ENCODE data around the gene FAM83C.
"Not testable (repeated sequence)": the region's sequence is repeated elsewhere in the genome, so short reads cannot be mapped to it uniquely, and the experiment has no call there.

FAM83C gene

GRCh38 chr20:35270021-35270902 lies 22.0 kb downstream of the FAM83C start:
- CTCF ChIA-PET: interaction anchor here (0.6 to 1.3 kb wide), 3 partner anchors 8 to 167 kb away, joined by 3 to 6 read pairs (median 3); no protein-coding TSS in a partner anchor
- no peak for TF ChIP-seq ZNF384 (IDR thresholded peaks at IDR 0.05)
- DNase-seq (ENCODE audit: extremely low spot score): no peak
- POLR2A ChIA-PET: no interaction called here

DNA sequence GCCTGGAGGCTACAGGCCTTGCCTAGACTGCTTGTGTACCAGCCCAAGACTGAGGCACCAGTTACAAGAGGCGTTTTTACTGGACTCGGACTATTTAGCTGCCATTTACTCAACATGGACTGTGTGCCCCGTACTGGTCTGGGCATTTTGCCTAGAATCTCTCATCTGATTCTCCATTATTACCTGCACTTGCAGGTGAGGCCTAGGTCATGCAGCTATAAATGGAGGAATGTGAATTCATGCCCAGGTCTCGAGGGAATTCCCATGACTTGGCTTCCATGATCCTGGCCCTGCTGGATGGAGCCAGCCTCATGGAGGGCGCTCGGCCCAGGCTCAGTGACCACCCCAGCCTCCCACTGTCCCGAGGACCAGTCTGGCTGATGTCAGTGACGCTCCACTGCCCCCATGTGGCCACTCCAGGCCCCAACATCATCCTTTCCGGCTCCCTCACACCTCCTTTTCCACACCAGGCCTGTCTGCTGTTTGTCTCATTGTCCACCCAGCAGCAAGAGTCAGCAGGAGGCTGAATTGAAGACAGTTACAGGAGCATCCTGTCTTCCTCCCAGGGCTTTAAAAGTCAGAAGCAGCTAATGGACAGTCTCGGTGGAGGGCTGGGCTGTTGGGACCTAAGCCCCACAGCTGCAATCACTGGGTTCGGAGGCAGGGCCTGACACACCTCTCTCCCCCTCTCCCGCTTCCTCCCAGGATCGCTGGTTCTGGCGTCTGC lies 23.0 kb downstream of the FAM83C start:
- ChIA-PET CTCF (interaction anchor here (0.9 to 1.3 kb wide), 2 partner anchors 9 to 124 kb away, joined by 4 to 6 read pairs; partner anchors contain the start of gene MMP24OS), POLR2A (no interaction called here)
- TF ChIP-seq FOXM1 (IDR thresholded peaks at IDR 0.05; ENCODE audit: borderline replicate concordance): no peak
- TF ChIP-seq LEF1 (IDR thresholded peaks at IDR 0.05; ENCODE audit: borderline replicate concordance): no peak
- no peak for TF ChIP-seq HDGF (IDR thresholded peaks at IDR 0.05; ENCODE audit: borderline replicate concordance)
- TF ChIP-seq SUZ12 (IDR thresholded peaks at IDR 0.05): no peak
- DNase-seq (ENCODE audit: extremely low spot score): peak; percentile 81

DNA sequence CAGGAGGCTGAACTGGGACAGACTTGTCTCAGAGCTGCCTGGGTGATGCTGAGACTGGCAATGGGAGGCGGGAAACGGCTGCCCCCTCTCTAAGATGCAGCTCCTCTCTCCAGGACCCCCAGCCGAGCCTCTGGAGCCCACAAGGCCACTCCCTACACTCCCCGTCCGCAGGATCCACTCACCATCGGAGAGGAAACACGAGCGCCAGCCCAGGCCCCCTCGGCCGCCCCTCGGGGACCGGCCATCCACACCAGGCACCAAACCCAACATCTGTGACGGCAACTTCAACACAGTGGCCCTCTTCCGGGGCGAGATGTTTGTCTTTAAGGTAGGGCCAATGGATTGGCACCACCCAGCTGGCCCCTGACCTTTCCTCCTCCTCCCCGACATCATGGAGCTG lies 25.1 kb downstream of the FAM83C start:
- ChIA-PET POLR2A (no interaction called here), CTCF (interaction anchor here (0.6 kb wide), 1 partner anchor 257 kb away, joined by 4 read pairs; no protein-coding TSS in a partner anchor)
- TF ChIP-seq SP1 (IDR thresholded peaks at IDR 0.05) (no peak), FOXK2 (IDR thresholded peaks at IDR 0.05) (no peak), TARDBP (IDR thresholded peaks at IDR 0.05) (no peak), ELF4 (IDR thresholded peaks at IDR 0.05) (no peak), HDGF (IDR thresholded peaks at IDR 0.05; ENCODE audit: borderline replicate concordance) (no peak), L3MBTL2 (conservative IDR thresholded peaks at IDR 0.05) (no peak), FOXA1 (IDR thresholded peaks at IDR 0.05) (no peak), FOXM1 (IDR thresholded peaks at IDR 0.05; ENCODE audit: borderline replicate concordance) (no peak), BHLHE40 (IDR thresholded peaks at IDR 0.05; ENCODE audit: borderline replicate concordance) (no peak), PKNOX1 (IDR thresholded peaks at IDR 0.05) (no peak), LEF1 (IDR thresholded peaks at IDR 0.05; ENCODE audit: borderline replicate concordance) (no peak), ZNF384 (IDR thresholded peaks at IDR 0.05) (no peak), CTBP1 (IDR thresholded peaks at IDR 0.05; ENCODE audit: borderline replicate concordance) (no peak), ARNT (IDR thresholded peaks at IDR 0.05) (no peak), NFRKB (IDR thresholded peaks at IDR 0.05) (no peak), SUZ12 (IDR thresholded peaks at IDR 0.05) (no peak)
- DNase-seq (ENCODE audit: extremely low spot score): no peak

DNA sequence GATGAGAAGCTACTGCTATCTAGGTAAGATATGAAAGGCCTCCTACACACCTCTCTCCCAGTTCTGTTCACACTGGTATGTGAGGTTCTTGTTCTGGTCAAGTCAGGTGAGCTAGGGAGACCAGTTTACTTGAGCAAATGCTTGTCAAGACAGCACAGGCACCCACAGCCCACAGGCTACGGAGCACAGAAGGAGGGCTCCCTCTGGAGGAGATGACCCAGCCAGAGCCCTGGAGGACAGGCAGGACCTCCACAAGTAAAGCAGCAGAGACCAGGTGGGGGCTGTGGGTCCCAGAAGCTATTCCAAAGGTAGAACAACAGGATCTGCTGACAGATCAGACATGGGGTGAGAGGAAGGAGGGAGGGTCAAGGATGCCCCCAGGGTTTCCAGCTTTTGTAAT lies 27.5 kb downstream of the FAM83C start:
- DNase-seq (ENCODE audit: extremely low spot score): no peak

GRCh38 chr20:35263532-35264341 lies 28.5 kb downstream of the FAM83C start:
- TF ChIP-seq BHLHE40 (IDR thresholded peaks at IDR 0.05; ENCODE audit: borderline replicate concordance) (no peak), L3MBTL2 (conservative IDR thresholded peaks at IDR 0.05) (no peak), FOXK2 (IDR thresholded peaks at IDR 0.05) (no peak), FOXA1 (IDR thresholded peaks at IDR 0.05) (no peak), LEF1 (IDR thresholded peaks at IDR 0.05; ENCODE audit: borderline replicate concordance) (no peak), ARNT (IDR thresholded peaks at IDR 0.05) (no peak), ZNF384 (IDR thresholded peaks at IDR 0.05) (no peak), SP1 (IDR thresholded peaks at IDR 0.05) (no peak), PKNOX1 (IDR thresholded peaks at IDR 0.05) (no peak), NFRKB (IDR thresholded peaks at IDR 0.05) (no peak), SUZ12 (IDR thresholded peaks at IDR 0.05) (no peak), TARDBP (IDR thresholded peaks at IDR 0.05) (no peak), CTBP1 (IDR thresholded peaks at IDR 0.05; ENCODE audit: borderline replicate concordance) (no peak), ELF4 (IDR thresholded peaks at IDR 0.05) (no peak)
- no peak for DNase-seq (ENCODE audit: extremely low spot score)
- ChIA-PET CTCF (interaction anchor here (0.7 to 1.4 kb wide), 3 partner anchors 117 to 716 kb away, joined by 3 to 5 read pairs (median 4); no protein-coding TSS in a partner anchor), POLR2A (no interaction called here)

More for the DNA sequence above, 27.5 kb downstream of the FAM83C start:
- ChIA-PET POLR2A (no interaction called here), CTCF (interaction anchor here (1.2 to 1.4 kb wide), 2 partner anchors 118 to 120 kb away, joined by 4 to 5 read pairs; no protein-coding TSS in a partner anchor)
- no peak for TF ChIP-seq CTBP1 (IDR thresholded peaks at IDR 0.05; ENCODE audit: borderline replicate concordance)
- TF ChIP-seq NFRKB (IDR thresholded peaks at IDR 0.05): no peak
- TF ChIP-seq L3MBTL2 (conservative IDR thresholded peaks at IDR 0.05): no peak
- no peak for TF ChIP-seq SP1 (IDR thresholded peaks at IDR 0.05)
- no peak for TF ChIP-seq LEF1 (IDR thresholded peaks at IDR 0.05; ENCODE audit: borderline replicate concordance)
- TF ChIP-seq PKNOX1 (IDR thresholded peaks at IDR 0.05): no peak
- no peak for TF ChIP-seq BHLHE40 (IDR thresholded peaks at IDR 0.05; ENCODE audit: borderline replicate concordance)
- no peak for TF ChIP-seq FOXK2 (IDR thresholded peaks at IDR 0.05)
- no peak for TF ChIP-seq ZNF384 (IDR thresholded peaks at IDR 0.05)

DNA sequence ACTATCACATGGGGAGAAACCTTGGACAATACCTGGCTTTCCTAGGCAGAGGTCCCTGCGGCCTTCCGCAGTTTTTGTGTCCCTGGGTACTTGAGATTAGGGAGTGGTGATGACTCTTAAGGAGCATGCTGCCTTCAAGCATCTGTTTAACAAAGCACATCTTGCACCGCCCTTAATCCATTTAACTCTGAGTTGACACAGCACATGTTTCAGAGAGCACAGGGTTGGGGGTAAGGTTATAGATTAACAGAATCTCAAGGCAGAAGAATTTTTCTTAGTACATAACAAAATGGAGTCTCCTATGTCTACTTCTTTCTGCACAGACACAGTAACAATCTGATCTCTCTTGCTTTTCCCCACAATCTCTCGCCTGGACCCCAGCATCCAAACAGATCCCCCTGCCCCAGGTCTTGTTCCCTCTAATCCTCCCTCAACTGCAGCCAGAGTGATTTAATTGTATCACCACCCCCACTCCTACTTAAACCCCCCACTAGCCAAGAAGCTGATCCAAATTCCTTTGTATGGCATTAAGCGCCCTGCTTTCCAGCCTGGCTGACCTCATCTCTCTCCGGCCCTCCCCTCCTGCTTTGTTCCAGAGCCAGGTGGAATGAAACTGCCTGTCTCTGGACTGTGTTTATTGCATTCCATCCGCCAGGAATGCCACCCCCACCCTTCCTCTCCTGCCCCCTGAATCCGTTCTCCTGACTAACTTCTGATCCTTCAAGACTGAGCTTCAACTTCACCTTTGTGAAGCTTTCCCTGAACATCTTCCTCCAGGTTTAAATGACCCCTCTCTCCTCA lies 29.3 kb downstream of the FAM83C start:
- POLR2A ChIA-PET; DNase-seq (ENCODE audit: extremely low spot score): not testable (repeated sequence)
- CTCF ChIA-PET: interaction anchor here (0.7 to 0.8 kb wide), 2 partner anchors 118 to 716 kb away, joined by 3 to 4 read pairs; no protein-coding TSS in a partner anchor

- DNase-seq (ENCODE audit: extremely low spot score); POLR2A ChIA-PET: not testable (repeated sequence)
- CTCF ChIA-PET: interaction anchor here (0.9 to 1.1 kb wide), 2 partner anchors 8 to 117 kb away, joined by 3 to 5 read pairs; no protein-coding TSS in a partner anchor
Observed at GRCh38 chr20:35262321-35262720, 29.9 kb downstream of the FAM83C start.

Data from HEK293T (cell line).